Middle frontal gyrus (tissue), 1 donor: ENCODE results near the gene DNAH6.
"Not testable (repeated sequence)": the region's sequence is repeated elsewhere in the genome, so short reads cannot be mapped to it uniquely, and the experiment has no call there.

Experiments used
- DNase-seq: peaks from one replicate; pipeline ENCODE4 v3.0.0-alpha.2; 2015; ENCODE audit warnings: low spot score; ENCODE audit errors: extremely low spot score

The DNAH6 gene

GRCh38 chr2:84735389-84735788, 219.1 kb downstream of the DNAH6 start:
- DNase-seq = no peak

- no peak for DNase-seq
Measured at GRCh38 chr2:84741182-84741822, 225.0 kb downstream of the DNAH6 start.

- DNase-seq = no peak
Measured at GRCh38 chr2:84748341-84748740, 232.0 kb downstream of the DNAH6 start.

- no peak for DNase-seq
Measured at GRCh38 chr2:84749442-84749841, 233.1 kb downstream of the DNAH6 start.

- no peak for DNase-seq
Measured at GRCh38 chr2:84755096-84755495, 238.8 kb downstream of the DNAH6 start.

- no peak for DNase-seq
Measured at GRCh38 chr2:84757648-84758047, 241.3 kb downstream of the DNAH6 start.

- DNase-seq = no peak
Measured at GRCh38 chr2:84766791-84767190, 250.5 kb downstream of the DNAH6 start.

GRCh38 chr2:84768840-84769239, 252.5 kb downstream of the DNAH6 start:
- no peak for DNase-seq

- DNase-seq = no peak
Measured at GRCh38 chr2:84770280-84770679, 254.0 kb downstream of the DNAH6 start.

- no peak for DNase-seq
Measured at GRCh38 chr2:84771251-84771650, 255.0 kb downstream of the DNAH6 start.

- not testable (repeated sequence) for DNase-seq
Measured at GRCh38 chr2:84773562-84773961, 257.3 kb downstream of the DNAH6 start.

GRCh38 chr2:84776011-84776410, 259.7 kb downstream of the DNAH6 start:
- no peak for DNase-seq

GRCh38 chr2:84778911-84779690, 262.8 kb downstream of the DNAH6 start:
- no peak for DNase-seq

GRCh38 chr2:84779781-84780180, 263.5 kb downstream of the DNAH6 start:
- DNase-seq = no peak

- no peak for DNase-seq
Measured at GRCh38 chr2:84781942-84782716, 265.8 kb downstream of the DNAH6 start.

GRCh38 chr2:84782717-84783442, 266.6 kb downstream of the DNAH6 start:
- DNase-seq = no peak

- DNase-seq = no peak
Measured at GRCh38 chr2:84785950-84786349, 269.7 kb downstream of the DNAH6 start.

- DNase-seq = no peak
Measured at GRCh38 chr2:84786601-84787000, 270.3 kb downstream of the DNAH6 start.

GRCh38 chr2:84788027-84788426, 271.7 kb downstream of the DNAH6 start:
- DNase-seq = no peak

- DNase-seq = no peak
Measured at GRCh38 chr2:84788498-84788897, 272.2 kb downstream of the DNAH6 start.

GRCh38 chr2:84792856-84793522, 276.7 kb downstream of the DNAH6 start:
- no peak for DNase-seq
